Stimulated activated CD8-positive, alpha-beta memory T cell treated with anti-CD3 and anti-CD28 coated beads, Interleukin-12 subunit alpha, Interleukin-12 subunit beta, amount 100 ng/mL, for 4 hours (primary cell): ENCODE data around the gene GLCE.
"Not testable (repeated sequence)": the region's sequence is repeated elsewhere in the genome, so short reads cannot be mapped to it uniquely, and the experiment has no call there.

Experiments
- DNase-seq: peaks from one replicate; pipeline ENCODE4 v3.0.0-alpha.2; 2020; ENCODE audit warnings: low read depth

The GLCE gene

DNA sequence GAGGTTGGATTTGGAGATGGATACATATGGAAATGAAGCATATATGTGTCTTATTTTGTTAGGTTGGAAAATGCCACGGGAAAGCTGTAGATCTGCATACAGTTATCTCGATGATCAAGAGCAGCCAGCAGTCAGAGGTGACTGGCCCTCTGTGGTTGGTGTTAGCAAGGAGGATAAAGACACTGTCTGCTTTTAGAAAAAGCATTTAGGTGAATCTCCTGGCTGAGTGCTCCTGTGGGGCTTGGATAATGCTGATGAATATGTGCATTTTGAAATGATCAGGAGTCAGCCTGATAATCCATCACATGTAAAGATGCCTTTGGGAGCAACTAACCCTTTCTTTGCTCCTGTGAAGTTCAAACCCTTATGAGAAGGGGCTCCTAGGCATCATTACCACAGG lies 24.9 kb upstream of the GLCE start:
- DNase-seq: no peak

DNA sequence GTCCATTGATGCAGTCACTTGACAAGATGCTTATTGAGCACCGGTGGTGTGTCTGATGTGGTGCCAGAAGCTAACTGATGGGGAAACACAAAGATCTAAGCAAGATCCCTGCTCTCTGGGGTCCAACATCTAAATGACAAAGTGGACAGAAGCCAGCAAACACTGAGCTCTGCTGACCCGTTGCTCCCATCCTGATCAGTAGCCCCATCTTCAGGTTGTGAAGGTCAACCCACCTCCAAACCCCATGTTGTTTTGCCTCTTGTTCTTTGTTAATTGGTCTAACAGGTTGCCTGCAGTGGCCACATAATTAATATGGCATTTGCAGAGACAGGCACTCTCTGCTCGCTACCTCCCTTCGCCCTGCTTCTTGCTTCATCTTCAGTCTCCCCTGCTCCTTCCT lies 21.5 kb upstream of the GLCE start:
- DNase-seq: no peak

DNA sequence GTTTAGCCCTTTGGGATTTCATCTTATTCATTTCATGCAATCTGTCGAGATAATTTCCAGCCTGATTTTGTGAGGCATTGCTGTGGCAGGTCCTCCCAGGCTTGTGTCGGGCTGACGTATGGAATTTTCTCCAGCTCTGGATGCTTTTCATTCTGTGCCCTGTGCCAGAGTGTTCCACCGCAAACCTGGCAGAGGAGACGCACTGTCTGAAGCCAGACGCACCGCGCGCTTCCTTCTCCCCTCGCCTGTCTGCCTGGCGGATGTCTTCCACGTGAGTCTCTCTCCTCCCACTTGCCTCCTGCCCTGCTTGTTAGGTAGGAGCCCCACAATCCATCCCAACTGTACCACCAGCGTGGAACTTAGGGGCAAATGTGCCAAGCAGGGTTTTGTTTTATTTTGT lies 20.1 kb upstream of the GLCE start:
- no peak for DNase-seq

DNA sequence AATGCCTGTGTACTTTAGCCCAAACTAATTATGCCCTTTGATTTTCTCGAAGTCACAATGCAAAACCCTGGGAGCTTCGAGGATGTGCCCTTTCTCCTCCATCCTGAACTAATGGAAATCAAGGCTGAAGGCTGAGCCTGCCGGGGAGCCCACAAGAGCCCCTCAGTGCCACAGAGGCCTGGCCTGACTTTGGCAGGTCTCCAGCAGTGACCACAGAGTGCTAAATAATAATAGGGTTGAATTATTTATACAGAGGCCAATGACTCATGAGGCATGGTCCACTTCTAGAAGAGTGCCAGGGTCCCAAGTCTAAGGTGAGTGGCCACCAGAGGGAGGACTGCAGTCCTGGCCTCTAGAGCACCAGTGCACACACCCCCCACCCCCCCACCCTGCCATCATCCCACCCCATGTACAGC lies 19.1 kb upstream of the GLCE start:
- DNase-seq: no peak

DNA sequence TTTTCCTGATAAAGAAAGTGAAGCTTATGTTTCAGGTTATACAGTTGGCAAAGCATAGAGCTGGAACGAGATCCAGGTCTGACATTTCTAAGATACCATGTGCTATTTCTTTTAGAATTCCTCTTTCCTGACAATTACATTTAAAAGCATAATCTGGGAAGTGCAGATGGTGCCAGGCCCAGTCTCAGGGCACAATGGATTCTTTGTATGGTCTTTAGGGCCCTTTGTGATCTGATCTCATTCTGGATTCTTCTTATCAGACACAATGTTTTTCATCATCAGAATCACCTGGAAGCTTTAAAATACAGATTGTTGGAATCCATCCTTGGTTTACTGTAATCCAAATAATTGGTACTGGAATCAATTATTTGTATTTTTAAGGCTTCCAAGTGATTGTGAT lies 18.6 kb upstream of the GLCE start:
- DNase-seq: no peak

DNA sequence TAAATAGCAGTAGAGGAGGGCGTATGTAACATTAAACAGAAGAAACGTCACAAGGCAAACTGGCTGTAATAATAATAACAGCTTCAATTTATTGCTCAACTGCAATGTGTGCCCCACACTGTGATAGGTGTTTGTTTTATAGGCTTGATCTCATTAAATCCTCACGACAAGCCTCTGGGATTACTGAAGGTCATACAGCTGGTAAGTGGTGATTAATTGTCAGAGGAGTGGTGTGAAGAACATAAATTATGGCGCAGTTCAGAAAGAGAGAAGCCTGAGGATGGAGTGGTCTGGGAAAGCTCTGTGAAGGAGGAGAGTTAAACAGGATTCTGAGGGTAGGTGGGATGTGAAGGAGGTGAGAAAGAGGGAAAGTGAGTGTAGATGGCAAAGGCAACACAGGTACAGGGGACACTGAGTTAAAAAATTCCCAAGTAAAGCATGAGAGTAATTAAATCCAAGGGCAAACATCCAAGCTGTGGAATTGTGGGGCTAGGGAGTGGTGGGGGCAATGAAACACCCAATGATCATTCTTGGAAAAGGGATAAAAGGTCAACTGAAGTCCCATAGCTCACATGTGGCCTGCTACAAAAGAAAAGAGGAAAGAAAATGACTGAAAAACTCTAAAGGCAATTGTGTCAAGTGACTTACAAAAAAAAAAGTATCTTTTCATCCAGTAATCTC lies 16.5 kb upstream of the GLCE start:
- DNase-seq: no peak

DNA sequence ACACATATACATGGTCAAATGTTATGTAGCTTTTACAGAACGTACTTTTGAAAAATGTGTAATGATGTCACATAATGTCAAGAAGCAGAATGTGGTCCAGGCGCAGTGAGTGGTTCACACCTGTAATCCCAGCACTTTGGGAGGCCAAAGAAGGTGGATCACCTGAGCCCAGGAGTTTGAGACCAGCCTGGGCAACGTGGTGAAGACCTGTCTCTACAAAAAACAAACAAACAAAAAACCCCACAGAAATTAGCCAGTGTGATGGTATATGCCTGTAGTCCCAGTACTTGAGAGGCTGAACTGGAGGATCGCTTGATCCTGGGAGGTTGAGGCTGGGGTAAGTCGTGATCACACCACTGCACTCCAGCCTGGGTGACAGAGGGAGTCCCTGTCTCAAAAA lies 15.9 kb upstream of the GLCE start:
- DNase-seq: no peak

DNA sequence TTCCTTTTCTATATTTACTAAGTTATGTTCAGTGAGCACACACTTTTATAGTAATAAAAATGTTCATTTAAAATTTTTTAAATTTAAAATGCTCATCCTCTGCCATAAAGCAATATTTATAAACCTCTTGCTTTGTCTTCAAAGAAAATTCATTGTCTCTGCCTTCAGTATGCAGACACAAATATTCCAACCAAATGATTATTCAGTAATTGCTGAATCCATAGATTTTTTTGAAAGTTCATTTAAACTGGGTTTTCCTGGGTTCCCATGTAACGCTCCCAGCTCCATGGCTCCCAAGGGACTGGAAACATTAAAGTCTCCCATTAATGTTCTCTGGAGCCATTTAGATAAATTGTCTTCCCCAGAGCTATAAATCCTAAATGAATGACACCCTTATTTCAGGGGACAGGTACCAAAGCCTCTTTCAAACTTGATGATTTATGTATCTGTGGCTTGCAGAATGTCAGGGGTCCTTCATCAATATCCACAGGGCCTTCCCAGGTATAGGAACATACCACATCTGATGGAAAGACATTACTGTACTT lies 15.2 kb upstream of the GLCE start:
- DNase-seq: no peak

DNA sequence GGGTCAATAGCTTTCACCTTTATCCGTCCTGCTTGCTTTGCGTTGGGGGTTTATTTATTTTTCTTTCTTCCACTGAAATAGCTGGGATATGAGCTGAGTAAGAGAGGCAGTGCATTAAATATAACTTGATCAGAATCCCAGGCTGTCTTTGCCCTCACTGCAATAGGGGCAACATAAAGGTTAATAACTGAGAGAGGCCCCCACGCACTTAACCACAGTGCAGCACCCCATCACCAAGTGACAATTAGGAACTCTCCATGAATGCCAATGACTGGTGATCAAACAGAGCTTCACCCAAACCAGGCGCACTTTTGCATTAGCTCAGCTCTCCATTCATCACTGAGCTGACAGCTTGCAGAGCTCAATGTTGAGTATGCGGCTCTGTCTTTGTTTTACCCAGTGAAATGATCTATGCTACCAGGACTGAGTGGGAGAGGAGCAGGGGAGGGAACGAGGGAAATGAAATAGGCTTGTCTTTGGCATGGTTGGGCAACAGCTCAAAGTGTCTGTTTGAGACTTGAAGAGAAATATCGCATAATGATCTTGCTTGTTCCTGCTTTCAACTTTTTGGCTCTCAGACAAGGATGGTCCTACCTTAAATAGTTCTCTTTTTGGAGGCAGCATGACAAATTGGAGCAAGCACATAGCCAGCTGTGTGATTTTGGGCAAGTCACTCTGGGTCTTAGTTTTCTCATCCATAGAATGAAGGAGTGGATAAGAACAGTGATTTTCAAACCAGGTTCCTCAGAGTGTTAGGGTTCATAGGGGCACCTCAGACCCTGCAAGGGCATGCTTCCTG lies 14.5 kb upstream of the GLCE start:
- no peak for DNase-seq

DNA sequence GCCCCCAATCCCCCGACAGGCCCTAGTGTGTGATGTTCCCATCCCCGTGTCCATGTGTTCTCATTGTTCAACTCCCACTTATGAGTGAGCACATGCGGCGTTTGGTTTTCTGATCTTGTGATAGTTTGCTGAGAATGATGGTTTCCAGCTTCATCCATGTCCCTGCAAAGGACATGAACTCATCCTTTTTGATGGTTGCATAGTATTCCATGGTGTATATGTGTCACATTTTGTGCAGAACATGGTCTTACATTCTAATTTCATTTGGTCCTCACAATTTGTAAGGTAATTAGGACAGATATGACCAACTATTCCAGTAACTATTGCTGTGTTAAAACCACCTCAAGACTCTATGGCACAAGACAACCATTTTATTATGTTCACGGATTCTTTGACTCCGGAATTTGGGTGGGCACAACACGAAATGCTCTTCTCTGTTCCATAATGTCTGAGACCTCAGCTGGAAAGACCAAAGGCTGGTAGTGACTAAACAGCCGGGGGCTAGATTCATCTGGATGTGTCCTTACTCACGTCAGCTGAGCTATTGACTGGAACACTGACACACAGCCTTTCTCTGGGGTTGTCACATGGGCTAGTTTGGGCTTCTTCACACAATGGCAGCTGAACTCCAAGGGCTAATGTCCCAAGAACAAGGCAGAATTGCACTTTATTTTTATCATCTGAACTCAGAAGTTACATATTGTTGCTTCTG lies 13.6 kb upstream of the GLCE start:
- no peak for DNase-seq

DNA sequence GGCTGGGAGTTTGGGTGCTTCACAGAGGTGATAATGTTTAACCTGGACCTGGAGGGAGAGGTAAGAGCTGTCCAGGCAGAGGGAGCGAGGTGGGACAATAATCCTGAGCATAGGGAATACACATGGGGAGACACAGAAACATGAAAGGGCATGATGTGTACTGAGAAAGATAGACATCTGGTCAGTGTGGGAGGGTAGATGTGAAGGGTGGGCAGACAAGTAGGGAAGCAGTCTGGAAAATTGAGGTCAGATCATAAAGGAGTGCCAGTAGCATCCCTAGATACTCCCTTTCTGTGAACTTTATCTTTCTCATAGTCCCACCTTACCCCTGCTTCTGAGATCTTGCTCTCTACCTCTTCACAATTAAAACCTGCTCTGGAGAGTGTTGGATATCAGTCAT lies 12.0 kb upstream of the GLCE start:
- DNase-seq: no peak

DNA sequence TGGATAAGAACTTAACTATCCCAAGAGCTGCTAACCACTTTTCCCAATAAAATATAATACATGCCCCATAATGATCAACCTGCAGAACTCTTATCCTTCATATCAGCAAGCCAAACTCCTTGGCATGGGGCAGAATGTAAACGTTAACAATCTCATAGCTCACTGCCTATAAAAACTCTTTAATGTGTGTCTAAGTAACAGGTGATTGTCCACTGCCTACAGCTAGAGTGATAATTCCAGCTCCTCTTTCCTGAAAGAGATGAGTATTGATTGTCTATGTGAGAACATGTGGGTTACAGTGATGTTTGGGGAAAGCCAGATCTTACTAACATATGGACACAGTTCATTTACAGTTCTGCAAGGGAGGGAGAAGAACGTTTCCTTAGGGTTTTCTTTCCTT lies 11.3 kb upstream of the GLCE start:
- no peak for DNase-seq

DNA sequence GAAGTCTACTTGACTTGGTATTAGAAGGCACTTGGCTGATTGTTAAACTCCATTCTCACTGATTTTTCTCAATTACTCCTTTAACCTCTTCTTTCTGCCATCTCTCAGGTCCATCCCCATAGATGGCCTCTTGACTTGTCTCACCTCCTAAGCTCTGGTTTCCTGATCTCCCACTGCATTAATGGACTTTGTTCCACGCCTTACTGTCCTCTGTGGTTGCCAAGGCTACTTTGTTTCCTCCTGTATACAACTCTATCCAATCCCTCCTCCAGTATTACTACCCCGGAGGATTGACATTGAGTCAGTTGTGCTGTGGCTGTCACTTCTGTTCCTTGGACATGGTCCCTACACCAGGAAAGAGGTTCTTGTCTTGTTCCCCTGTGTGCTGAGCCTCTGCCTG lies 10.6 kb upstream of the GLCE start:
- DNase-seq: no peak

DNA sequence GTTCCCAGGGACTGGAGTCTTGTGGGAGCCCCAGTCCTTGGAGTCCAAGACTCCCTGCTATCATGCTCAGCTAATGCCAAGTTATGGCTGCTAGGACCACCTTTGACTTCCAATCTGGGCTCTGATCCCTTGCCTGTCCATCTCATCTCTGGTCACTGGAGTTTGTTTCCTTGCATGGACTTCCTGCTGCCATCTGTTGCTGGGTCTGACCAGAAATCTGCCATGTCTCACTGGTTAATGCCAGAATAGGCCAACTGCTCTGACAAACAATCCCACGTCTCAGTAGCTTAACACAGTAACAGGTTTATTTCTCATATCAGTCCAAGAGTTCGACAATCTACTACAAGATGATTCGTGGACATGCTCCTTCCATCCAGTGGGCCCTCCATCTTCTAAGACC lies 10.1 kb upstream of the GLCE start:
- no peak for DNase-seq

DNA sequence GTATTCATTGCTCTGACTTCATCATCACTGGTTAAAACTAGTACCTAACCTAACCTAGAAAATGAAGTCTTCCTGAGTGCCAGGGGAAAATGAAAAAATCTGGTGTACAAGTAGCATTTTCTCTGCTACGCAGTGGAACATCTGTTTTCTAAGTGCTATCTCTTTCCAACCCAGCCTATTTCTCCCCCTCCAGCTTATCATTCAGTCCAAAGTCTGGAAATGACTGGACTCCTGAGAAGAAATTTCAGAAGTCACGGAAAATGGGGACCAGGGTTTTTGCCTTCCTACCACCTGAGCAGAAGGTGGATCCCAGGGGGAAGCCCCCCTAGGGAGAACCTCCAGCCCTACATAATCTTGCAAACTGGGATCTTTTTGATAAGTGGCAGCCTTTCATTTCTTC lies 9.6 kb upstream of the GLCE start:
- no peak for DNase-seq

DNA sequence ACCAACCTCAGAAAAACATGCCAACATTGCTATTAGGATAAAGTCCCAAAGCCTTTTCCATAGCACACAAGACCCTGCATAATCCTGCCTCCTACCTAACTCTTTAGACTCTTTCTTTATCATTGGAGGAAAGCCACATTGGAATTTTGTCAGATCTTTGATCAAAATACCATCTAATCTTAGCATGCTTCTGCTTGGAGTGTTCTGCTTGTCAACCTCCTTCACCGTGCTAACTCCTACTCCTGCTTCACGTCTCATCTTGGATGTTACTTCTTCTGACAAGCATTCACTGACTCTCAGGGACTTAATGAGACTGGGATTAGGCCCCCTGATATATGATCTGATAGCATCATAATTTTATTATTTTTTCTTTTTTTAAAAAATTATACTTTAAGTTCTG lies 7.4 kb upstream of the GLCE start:
- DNase-seq: no peak

DNA sequence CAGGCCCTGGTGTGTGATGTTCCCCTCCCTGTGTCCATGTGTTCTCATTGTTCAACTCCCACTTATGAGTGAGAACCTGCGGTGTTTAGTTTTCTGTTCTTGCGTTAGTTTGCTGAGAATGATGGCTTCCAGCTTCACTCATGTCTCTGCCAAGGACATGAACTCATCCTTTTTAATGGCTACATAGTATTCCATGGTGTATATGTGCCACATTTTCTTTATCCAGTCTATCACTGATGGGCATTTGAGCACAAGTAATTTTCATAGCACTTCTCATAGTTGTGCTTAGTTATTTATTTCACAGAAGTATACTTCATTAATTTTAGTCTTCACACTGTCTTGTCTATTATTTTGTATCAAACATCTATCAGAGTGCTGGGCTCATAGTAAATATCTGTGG lies 6.8 kb upstream of the GLCE start:
- DNase-seq: not testable (repeated sequence)

DNA sequence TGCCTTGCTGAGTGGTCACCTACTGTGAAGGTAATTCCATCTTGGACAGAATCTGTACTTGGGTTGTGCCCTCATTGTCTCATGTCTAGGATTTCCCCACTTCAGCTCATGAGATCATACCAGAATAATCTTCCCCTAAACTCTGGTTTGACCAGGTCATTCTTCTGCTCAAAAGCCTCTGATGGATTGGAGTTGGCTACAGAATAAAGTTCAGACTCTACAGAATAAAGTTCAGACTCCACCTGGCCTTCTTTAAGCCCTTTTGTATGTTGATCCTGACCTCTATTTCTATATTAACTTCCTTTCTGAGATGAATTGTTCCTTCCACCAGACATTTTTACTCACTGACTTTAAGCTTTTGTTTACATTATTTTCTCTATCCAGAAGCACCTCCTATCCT lies 6.4 kb upstream of the GLCE start:
- no peak for DNase-seq

DNA sequence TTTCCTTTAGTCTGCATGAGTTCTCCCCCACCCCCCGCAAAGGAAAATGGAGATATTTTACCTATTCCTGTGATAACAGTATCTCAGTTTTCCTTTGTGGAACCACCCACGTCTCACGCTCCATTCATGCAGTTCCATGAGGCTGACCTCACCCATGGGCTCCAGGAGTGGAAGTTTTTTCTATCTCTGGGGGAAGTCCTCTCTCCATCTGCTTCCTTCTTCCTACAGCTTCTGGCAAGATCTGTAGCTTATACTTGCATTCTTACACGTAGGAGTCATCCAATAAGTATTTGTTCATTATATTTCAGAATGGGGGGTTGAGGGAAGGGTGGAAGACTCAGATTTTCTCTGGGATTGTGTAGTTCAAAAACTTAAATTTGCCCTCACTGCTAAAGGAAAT lies 5.8 kb upstream of the GLCE start:
- no peak for DNase-seq

DNA sequence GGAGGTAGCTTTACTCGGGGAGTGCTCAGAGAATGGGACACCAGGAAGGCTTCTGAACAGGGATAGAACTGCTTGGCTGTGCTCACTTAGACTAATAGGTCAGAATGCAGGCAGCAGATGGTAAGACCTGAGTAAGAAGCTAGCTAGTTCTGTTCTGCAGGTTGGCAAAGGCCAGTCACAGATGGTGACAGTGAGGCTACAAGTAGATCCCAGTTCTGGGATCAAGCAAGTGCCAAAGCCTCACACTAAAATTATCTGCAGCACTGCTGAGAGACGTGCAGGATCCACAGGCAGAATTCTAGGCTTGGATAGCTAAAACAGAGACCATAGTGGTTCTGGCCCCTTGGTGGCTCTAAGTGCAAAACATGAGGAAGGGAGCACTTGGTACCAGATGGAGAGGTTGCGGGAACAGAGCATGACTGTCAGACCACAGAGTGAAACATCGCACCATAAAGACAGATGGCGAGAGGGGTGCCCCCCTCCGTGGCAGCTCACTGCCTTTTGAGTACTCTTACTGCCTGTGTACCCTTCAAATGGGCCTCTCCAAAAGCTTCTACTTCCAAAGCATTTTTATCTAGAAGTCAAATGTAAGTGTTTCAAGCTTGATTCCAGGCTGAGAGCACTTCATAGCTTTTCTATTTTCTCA lies 3.6 kb upstream of the GLCE start:
- DNase-seq: no peak

DNA sequence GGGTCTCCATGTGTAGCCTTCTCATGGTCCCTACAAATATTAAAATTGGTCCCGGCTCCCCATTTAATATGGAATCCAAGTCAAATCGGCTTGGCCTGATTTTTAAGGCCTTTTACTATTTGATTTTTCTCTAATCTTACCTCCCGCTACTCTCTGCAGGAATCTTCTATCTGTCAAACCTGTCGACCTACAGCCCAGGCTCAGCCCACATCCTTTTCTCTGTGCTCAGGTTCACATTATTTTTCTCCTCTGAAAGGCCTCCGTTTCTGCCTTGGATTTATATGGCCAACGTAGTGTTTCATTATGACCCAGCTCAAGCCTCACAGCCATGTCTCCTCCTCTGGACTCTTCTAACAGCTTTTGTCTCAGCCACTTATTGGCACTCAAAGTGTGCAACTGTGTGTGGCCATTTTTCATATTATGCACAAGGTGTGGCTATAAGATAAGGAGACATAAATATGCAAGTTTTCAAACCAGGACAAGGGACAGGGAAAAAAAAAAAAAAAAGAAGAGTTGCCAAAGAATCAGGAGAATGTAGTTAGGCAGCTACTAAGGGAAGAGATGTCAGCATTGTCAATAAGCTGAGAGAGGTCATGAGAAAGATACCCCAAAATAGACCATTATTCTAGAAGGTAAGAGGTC lies 2.1 kb upstream of the GLCE start:
- DNase-seq: no peak

DNA sequence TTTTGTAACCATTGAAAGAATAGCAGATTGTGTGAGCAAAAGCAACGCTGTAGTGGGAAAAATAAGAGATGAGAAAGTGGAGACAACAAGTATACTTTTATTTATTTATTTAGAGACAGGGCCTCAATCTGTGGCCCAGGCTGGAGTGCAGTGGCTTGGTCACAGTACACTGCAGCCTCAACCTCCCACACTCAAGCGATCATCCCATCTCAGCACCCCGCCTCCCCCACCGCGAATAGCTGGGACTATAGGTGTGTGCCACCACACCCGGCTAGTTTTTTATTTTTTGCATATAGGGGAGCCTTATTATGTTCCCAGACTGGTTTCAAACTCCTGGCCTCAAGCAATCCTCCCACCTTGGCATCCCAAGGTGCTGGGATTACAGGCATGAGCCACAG lies 1.6 kb upstream of the GLCE start:
- DNase-seq: no peak
